ENCODE data around the gene STH. TPM values are rescaled to one million over a fixed set of nuclear protein-coding genes. Genes with fewer than 3 reads are reported as not detected.
A peak's percentile ranks its signal among the peaks of the same experiment; 100 is the strongest.

The STH gene
- total RNA-seq, 2 experiments from 2014 or later, result not detected

DNA sequence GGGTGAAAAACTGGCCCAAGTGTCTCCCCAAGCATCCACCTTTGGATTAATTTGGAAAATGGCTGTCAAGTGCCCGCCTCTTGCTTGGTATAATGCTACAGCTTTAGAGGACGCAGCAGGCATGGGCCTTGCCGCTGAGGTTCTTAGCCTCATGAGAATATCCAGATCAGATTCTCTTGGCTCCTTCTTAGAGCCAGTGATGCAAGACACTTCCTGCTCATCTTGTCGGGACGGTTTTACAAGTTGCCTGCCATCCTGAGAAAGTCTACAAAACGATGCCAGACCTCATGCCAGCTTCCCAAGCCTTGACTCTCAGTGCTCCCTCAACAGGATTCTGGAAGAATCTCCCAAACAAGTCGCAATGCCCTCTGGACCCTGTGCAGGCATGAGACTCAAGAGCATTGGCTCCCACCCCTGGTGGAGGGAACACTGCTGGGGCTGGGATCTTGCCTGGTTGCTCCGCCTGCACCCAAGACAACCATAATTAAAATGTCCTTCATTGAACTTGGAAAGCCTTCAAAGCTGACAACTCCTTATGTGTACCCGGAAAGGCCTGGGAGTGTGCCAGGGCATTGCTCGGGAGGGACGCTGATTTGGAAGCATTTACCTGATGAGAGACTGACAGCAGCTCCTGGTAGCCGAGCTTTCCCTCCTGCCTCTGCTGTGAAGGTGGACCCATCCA is 25.8 kb upstream of the STH start:
- Mint-ChIP-seq H3K36me3 (no peaks in the 10 kb centered on the region), H3K27me3 (peaks cover 19% of the 10 kb centered on the region), H3K4me1 (peaks cover 15% of the 10 kb centered on the region), H3K4me3 (no peak overlapping the region), H3K9me3 (ENCODE audit: low read depth) (peaks cover 6% of the 10 kb centered on the region), H3K27ac (no peak overlapping the region)
- no peak for ATAC-seq
- DNase-seq, result no peak
- CTCF ChIA-PET, result no interaction called here

DNA sequence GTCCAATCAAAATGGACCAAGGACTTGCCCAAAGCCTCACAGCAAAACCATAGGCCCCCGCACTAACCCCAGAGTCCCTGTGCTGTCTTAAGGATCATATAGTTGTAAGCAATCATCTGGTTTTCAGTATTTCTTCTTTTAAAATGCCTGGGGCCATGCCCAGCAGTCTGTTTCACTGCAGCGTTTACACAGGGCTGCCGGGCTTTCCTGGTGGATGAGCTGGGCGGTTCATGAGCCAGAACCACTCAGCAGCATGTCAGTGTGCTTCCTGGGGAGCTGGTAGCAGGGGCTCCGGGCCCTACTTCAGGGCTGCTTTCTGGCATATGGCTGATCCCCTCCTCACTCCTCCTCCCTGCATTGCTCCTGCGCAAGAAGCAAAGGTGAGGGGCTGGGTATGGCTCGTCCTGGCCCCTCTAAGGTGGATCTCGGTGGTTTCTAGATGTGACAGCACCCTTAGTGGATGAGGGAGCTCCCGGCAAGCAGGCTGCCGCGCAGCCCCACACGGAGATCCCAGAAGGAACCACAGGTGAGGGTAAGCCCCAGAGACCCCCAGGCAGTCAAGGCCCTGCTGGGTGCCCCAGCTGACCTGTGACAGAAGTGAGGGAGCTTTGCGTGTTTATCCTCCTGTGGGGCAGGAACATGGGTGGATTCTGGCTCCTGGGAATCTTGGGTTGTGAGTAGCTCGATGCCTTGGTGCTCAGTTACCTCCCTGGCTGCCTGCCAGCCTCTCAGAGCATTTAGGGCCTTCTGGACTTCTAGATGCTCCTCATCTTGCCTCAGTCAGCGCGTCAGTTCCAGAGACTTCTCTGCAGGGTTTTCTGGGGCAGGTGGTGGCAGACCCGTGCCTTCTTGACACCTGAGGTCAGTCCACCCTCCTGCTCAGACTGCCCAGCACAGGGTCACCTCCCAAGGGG is 24.8 kb upstream of the STH start:
- H3K27ac Mint-ChIP-seq, result no peak overlapping the region

DNA sequence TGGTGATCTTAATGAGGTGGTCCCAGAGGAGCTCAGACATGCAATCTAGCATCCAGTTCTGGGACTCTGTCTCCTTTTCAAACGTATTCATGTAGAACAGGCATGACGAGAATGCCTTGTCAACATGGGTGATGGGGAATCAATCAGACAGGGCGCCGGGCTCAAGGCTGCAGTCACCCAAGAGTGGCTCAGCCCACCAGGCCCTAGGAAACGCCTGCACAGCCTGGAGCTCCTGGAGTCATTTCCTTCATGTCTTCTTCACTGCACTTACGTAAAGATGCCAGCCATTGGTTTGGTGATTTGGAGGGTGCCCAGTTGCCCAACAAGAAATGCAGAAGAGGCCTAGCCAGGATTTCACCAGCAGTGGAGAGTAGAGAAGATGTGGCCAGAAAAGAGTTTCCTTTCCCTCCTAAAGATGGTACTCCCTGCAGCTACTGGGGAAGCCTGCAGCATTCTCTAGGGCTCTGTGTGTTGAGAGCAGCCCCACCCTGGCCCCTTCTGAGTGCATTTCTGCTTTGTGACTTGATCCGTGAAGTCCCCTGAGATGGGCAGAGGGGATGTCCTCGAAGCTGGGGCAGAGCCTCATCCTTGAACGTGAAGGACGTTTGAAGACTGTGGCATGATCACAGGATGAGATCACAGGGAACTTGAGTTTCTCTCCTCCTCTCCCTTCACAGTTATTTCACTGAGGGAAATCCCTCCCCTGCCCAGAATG is 24.0 kb upstream of the STH start:
- CTCF ChIA-PET, result interaction anchor here (0.5 kb wide), 1 partner anchor 211 kb away, joined by 3 read pairs; no protein-coding TSS in a partner anchor
- Mint-ChIP-seq H3K9me3 (ENCODE audit: low read depth) (peaks cover 2% of the 10 kb centered on the region), H3K27ac (no peak overlapping the region), H3K4me1 (peaks cover 16% of the 10 kb centered on the region), H3K27me3 (peaks cover 14% of the 10 kb centered on the region), H3K36me3 (no peaks in the 10 kb centered on the region), H3K4me3 (no peak overlapping the region)
- ATAC-seq (no peak), DNase-seq (no peak)

More for the DNA sequence above, 24.8 kb upstream of the STH start:
- ATAC-seq, result no peak
- Mint-ChIP-seq H3K4me1 (peaks cover 16% of the 10 kb centered on the region), H3K27me3 (peaks cover 19% of the 10 kb centered on the region), H3K36me3 (no peaks in the 10 kb centered on the region), H3K9me3 (ENCODE audit: low read depth) (peaks cover 6% of the 10 kb centered on the region), H3K4me3 (no peak overlapping the region)
- CTCF ChIA-PET, result no interaction called here
- no peak for DNase-seq

DNA sequence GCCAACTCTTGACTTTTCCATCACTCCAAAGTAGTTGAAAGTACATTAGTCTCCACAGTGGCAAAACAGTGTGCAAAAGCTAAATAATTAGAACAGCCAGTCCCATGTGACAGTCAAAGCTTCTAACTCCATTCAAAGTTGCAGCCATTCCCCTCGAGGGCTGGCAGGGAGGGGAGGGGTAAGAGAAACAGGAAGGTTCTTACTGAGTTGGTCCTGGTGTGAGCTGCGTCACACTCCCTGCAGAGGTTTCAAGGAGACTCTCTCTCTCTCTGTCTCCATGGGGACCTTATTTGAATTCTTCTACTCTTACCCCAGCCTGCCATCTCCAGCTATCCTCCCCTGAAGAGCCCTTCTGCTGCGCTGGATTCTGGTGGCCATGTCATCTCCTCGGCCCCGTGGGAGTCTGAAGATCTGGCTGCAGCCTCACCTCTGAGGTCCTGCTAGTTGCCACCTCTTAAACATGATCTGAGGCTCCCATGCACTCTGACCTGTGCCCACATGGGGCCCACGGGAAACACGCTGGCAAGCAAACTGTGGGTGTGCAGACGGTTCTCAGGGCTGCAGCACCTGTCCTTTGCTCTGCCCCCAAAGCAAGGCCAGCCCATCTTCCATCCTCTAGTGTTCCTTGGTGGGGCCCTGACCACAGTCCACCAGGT is 23.3 kb upstream of the STH start:
- H3K4me1 Mint-ChIP-seq, result peaks cover 16% of the 10 kb centered on the region
- CTCF ChIA-PET, result interaction anchor here (0.5 kb wide), 1 partner anchor 211 kb away, joined by 3 read pairs; no protein-coding TSS in a partner anchor
- H3K4me3 Mint-ChIP-seq, result no peak overlapping the region
- no peak for ATAC-seq
- no peaks in the 10 kb centered on the region for H3K36me3 Mint-ChIP-seq
- no peak overlapping the region for H3K27ac Mint-ChIP-seq
- peaks cover 14% of the 10 kb centered on the region for H3K27me3 Mint-ChIP-seq
- no peak for DNase-seq
- H3K9me3 Mint-ChIP-seq (ENCODE audit: low read depth), result no peaks in the 10 kb centered on the region

- ATAC-seq, result no peak
- H3K4me1 Mint-ChIP-seq, result peaks cover 16% of the 10 kb centered on the region
- no peak for DNase-seq
- H3K36me3 Mint-ChIP-seq, result no peaks in the 10 kb centered on the region
- no peaks in the 10 kb centered on the region for H3K9me3 Mint-ChIP-seq (ENCODE audit: low read depth)
- peaks cover 16% of the 10 kb centered on the region for H3K27me3 Mint-ChIP-seq
- H3K27ac Mint-ChIP-seq, result no peak overlapping the region
- CTCF ChIA-PET, result no interaction called here
- H3K4me3 Mint-ChIP-seq, result no peak overlapping the region
Observed at GRCh38 chr17:45976391-45976754, 22.7 kb upstream of the STH start.

DNA sequence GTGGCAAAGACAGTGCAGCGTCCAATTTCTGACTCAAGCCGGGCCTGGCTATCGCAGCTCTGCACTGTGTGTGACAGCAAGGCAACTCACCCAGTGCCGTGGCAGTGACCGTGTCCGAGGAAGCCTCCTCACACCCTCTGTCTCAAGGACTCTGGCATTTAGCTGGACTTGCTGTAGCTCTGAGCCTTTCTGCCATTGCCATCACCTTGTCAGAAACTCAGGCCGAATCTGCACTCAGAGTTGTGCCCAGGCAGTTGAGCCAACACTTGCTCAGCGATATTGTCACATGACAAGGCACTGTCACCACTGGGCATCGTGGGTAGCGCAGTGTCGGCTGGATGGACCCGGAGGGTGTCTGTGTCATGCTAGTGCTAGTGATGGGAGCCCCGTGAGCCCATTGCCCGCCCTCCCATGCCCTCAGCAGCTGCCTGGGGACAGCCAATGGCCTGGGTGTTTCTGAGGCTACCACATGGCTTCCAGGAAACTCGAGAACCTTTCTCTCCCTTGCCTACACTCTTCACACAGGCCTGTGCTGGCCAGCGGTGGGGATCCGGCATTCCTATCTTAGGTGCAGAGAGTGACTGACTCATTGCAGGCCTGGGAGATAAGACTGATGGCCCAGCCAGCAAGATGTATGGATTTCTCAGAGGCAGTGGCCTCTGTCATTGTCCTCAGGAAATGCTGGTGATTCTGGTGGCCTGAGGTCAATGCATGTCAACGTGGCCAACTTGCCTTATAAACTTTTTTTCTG is 22.1 kb upstream of the STH start:
- DNase-seq, result no peak
- Mint-ChIP-seq H3K9me3 (ENCODE audit: low read depth) (no peaks in the 10 kb centered on the region), H3K27me3 (peaks cover 19% of the 10 kb centered on the region)

DNA sequence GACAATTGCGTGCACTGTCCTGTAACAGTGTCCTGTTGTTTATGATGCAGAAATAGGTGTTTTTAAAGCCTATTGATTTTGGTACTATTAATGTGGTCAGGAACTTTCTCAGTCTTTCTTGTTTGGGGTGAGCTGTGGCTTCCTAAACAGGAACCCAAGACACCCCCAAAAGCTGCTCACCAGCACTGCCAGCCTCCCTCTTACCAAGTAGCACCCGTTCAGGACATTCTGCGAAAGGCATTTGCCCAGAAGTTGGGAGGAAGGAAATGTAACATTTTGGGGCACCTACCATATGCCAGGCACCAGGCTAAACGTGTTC is 21.6 kb upstream of the STH start:
- ATAC-seq, result peak; percentile 63
- Mint-ChIP-seq H3K36me3 (no peaks in the 10 kb centered on the region), H3K4me1 (peaks cover 16% of the 10 kb centered on the region), H3K27ac (no peak overlapping the region), H3K27me3 (peaks cover 16% of the 10 kb centered on the region), H3K4me3 (no peak overlapping the region), H3K9me3 (ENCODE audit: low read depth) (no peaks in the 10 kb centered on the region)
- CTCF ChIA-PET, result interaction anchor here (1.4 kb wide), 1 partner anchor 67 kb away, joined by 4 read pairs; no protein-coding TSS in a partner anchor
- DNase-seq, result peak; percentile 48

More for the DNA sequence above, 22.1 kb upstream of the STH start:
- Mint-ChIP-seq H3K4me3 (no peak overlapping the region), H3K27ac (no peak overlapping the region), H3K4me1 (peaks cover 16% of the 10 kb centered on the region), H3K36me3 (no peaks in the 10 kb centered on the region)
- CTCF ChIA-PET, result no interaction called here
- no peak for ATAC-seq

- CTCF ChIA-PET, result interaction anchor here (1.4 kb wide), 2 partner anchors 28 to 66 kb away, joined by 3 to 4 read pairs; no protein-coding TSS in a partner anchor
- ATAC-seq (no peak), DNase-seq (no peak)
- Mint-ChIP-seq H3K27me3 (peaks cover 10% of the 10 kb centered on the region), H3K4me3 (no peak overlapping the region), H3K36me3 (no peaks in the 10 kb centered on the region), H3K9me3 (ENCODE audit: low read depth) (no peaks in the 10 kb centered on the region), H3K4me1 (peaks cover 16% of the 10 kb centered on the region), H3K27ac (no peak overlapping the region)
Observed at GRCh38 chr17:45977976-45978626, 20.9 kb upstream of the STH start.

DNA sequence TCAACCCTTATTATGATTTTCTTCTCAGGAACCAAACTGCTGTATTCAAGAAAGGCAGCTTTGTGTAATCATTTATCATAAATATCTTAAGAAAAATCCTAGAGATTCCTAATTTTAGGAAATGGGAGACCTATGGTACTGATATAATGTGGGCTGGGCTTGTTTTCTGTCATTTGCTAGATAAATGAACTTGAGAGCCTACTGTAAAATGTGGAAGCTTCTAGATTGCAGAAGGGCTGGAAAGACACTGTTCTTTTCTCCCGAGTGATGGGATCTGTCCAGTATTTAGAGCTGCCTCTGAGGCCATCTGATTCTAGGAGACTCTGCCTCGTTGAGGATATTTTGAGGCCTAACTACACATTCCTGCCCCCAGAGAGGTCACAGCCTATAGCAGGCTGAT is 19.9 kb upstream of the STH start:
- Mint-ChIP-seq H3K4me1 (peaks cover 16% of the 10 kb centered on the region), H3K9me3 (ENCODE audit: low read depth) (no peaks in the 10 kb centered on the region), H3K27ac (no peak overlapping the region), H3K36me3 (no peaks in the 10 kb centered on the region), H3K4me3 (no peak overlapping the region), H3K27me3 (peaks cover 9% of the 10 kb centered on the region)
- ATAC-seq, result no peak
- CTCF ChIA-PET, result interaction anchor here (1.4 kb wide), 1 partner anchor 29 kb away, joined by 3 read pairs; no protein-coding TSS in a partner anchor
- DNase-seq, result no peak

GRCh38 chr17:45980855-45981254 is 18.2 kb upstream of the STH start:
- no peaks in the 10 kb centered on the region for H3K9me3 Mint-ChIP-seq (ENCODE audit: low read depth)
- peaks cover 16% of the 10 kb centered on the region for H3K4me1 Mint-ChIP-seq
- no peak for ATAC-seq
- CTCF ChIA-PET, result no interaction called here
- no peak overlapping the region for H3K27ac Mint-ChIP-seq
- DNase-seq, result no peak
- H3K36me3 Mint-ChIP-seq, result no peaks in the 10 kb centered on the region
- peaks cover 6% of the 10 kb centered on the region for H3K27me3 Mint-ChIP-seq
- no peak overlapping the region for H3K4me3 Mint-ChIP-seq

- no peak for ATAC-seq
- CTCF ChIA-PET, result no interaction called here
- Mint-ChIP-seq H3K4me3 (no peak overlapping the region), H3K9me3 (ENCODE audit: low read depth) (no peaks in the 10 kb centered on the region), H3K4me1 (peaks cover 16% of the 10 kb centered on the region), H3K27ac (no peak overlapping the region), H3K36me3 (no peaks in the 10 kb centered on the region), H3K27me3 (peaks cover 6% of the 10 kb centered on the region)
- DNase-seq, result no peak
Observed at GRCh38 chr17:45981306-45981705, 17.7 kb upstream of the STH start.
